CD4-positive, alpha-beta T cell treated with Interleukin-6 at 100 ng/mL for 8 hours (primary cell): ENCODE measurements around the gene SARS1.
A peak's percentile ranks its signal among the peaks of the same experiment; 100 is the strongest.

Source experiments
- DNase-seq: peaks from one replicate; pipeline ENCODE4 v3.0.0-alpha.2; 2020; ENCODE audit warnings: mixed read lengths, low spot score

The SARS1 gene

GRCh38 chr1:109262231-109263055 is 48.7 kb downstream of the SARS1 start:
- no peak for DNase-seq

- no peak for DNase-seq
These were observed 49.5 kb downstream of the SARS1 start for GRCh38 chr1:109263234-109263596.

- DNase-seq: peak; percentile 56
These were observed 50.1 kb downstream of the SARS1 start for GRCh38 chr1:109263597-109264378.

- no peak for DNase-seq
These were observed 50.6 kb downstream of the SARS1 start for GRCh38 chr1:109264379-109264755.

- no peak for DNase-seq
These were observed 51.3 kb downstream of the SARS1 start for GRCh38 chr1:109265016-109265415.

GRCh38 chr1:109265741-109266330 is 52.1 kb downstream of the SARS1 start:
- no peak for DNase-seq

GRCh38 chr1:109266965-109267364 is 53.2 kb downstream of the SARS1 start:
- no peak for DNase-seq

- no peak for DNase-seq
These were observed 54.1 kb downstream of the SARS1 start for GRCh38 chr1:109267743-109268300.

GRCh38 chr1:109268431-109269211 is 54.9 kb downstream of the SARS1 start:
- DNase-seq: no peak

GRCh38 chr1:109269212-109269980 is 55.7 kb downstream of the SARS1 start:
- DNase-seq: no peak

GRCh38 chr1:109269981-109270622 is 56.4 kb downstream of the SARS1 start:
- no peak for DNase-seq

- no peak for DNase-seq
These were observed 57.1 kb downstream of the SARS1 start for GRCh38 chr1:109270623-109271317.

GRCh38 chr1:109271458-109271857 is 57.7 kb downstream of the SARS1 start:
- no peak for DNase-seq

GRCh38 chr1:109272021-109272799 is 58.5 kb downstream of the SARS1 start:
- no peak for DNase-seq

GRCh38 chr1:109272831-109273547 is 59.3 kb downstream of the SARS1 start:
- no peak for DNase-seq

GRCh38 chr1:109273570-109274288 is 60.0 kb downstream of the SARS1 start:
- no peak for DNase-seq

- DNase-seq: no peak
These were observed 61.1 kb downstream of the SARS1 start for GRCh38 chr1:109274533-109275476.
